AG04449 (cell line): ENCODE results near the gene CBX6.

ENCODE experiments used
- CTCF ChIA-PET: fragments of 350-600 bp; formaldehyde crosslinking; extraction: SDS; loops from one replicate; lab custom pipeline; 2021; ENCODE audit warnings: antibody characterized with exemption; lab: Yijun Ruan, JAX
- POLR2A ChIA-PET: fragments of 400-600, 350-600 bp; formaldehyde crosslinking; extraction: SDS; loops from one replicate; lab custom pipeline; 2020; ENCODE audit warnings: antibody characterized with exemption, inconsistent platforms; lab: Yijun Ruan, JAX
- DNase-seq: peaks from one replicate; pipeline ENCODE4 v3.0.0-alpha.2; 2010; ENCODE audit warnings: low read depth, low spot score
- H3K4me3 ChIP-seq: 2 replicates; pipeline ENCODE4 v1.5.1; 2011; ENCODE audit warnings: low read depth, mild to moderate bottlenecking, control low read depth, low read length
- TF ChIP-seq, protein P1 (sequence below): IDR thresholded peaks from one replicate; pipeline ENCODE4 v1.5.1; 2011; ENCODE audit warnings: mild to moderate bottlenecking, moderate library complexity, low read length, control low read depth, inconsistent platforms; ENCODE audit not compliant: insufficient read depth; ENCODE audit errors: missing control alignments

The CBX6 gene

DNA sequence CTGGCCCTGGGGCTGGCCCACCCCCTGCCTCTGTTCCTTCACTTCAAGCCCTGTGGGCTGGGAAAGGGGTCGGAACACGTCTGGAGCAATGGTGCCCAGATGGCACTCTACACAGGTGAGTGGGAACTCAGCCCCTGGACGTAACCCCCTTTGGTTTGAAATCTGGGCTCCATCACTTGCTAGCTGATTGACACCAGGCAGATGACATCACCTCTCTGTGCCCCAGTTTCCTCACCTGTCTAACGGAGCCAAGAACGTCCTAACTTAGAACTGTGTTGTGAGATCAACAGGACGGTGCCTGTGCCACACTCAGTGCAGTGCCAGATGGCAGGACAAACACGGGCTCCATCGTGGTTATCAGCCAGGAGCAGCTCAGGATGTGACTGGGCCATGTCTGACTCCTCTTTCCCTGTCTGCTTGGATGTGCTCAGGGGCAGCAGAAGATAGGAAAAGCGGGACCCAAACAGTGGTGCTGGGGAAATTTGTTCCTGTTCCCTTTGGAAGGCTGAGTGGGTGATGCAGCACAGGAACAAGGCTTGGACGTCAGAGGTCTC lies 52.6 kb downstream of the CBX6 start:
- DNase-seq: no peak
- no peak overlapping the region for H3K4me3 ChIP-seq
- ChIA-PET POLR2A (no interaction called here), CTCF (no interaction called here)
- TF ChIP-seq, protein P1, sequence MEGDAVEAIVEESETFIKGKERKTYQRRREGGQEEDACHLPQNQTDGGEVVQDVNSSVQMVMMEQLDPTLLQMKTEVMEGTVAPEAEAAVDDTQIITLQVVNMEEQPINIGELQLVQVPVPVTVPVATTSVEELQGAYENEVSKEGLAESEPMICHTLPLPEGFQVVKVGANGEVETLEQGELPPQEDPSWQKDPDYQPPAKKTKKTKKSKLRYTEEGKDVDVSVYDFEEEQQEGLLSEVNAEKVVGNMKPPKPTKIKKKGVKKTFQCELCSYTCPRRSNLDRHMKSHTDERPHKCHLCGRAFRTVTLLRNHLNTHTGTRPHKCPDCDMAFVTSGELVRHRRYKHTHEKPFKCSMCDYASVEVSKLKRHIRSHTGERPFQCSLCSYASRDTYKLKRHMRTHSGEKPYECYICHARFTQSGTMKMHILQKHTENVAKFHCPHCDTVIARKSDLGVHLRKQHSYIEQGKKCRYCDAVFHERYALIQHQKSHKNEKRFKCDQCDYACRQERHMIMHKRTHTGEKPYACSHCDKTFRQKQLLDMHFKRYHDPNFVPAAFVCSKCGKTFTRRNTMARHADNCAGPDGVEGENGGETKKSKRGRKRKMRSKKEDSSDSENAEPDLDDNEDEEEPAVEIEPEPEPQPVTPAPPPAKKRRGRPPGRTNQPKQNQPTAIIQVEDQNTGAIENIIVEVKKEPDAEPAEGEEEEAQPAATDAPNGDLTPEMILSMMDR: no peak

DNA sequence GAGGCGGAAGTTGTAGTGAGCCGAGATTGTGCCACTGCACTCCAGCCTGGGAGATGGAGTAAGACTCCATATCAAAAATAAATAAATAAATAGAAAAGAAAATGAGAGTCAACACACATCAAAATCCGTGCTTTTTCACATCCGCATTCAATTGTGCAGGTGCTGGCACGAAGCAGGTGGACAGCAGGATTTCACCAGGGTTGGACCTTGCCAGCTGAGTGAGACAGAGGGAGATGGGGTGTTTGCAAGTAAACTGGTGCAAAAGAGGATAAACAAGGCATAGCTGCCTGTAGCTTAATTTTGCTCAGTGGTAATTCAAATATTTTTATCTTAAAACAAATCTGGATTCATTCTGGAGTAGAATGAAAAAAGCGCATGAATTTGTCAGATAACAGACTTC lies 54.8 kb downstream of the CBX6 start:
- POLR2A ChIA-PET: no interaction called here
- TF ChIP-seq, protein P1: no peak
- no peak overlapping the region for H3K4me3 ChIP-seq
- DNase-seq: no peak
- CTCF ChIA-PET: no interaction called here

DNA sequence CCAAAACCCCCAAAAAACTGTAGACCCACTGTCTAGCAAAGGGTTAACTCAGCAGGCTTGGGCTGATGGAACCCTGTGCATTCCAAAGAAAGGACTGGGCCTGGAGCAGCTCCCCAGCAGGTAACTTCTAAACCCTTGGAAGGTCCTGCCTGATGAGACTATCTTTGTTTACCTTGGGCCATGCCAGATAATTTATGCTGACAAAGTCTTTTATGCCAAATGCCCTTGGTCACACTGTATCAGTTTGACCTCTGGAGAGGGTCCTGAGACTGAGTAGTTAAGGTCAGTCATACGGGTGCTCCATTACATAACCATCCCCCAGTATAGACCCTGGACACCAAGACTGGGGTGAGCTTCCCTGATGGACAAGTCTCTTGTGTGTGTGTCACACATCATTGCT lies 56.2 kb downstream of the CBX6 start:
- CTCF ChIA-PET: interaction anchor here (1.0 kb wide), 1 partner anchor 53 kb away, joined by 3 read pairs; no protein-coding TSS in a partner anchor
- POLR2A ChIA-PET: no interaction called here

More for the DNA sequence above, 56.2 kb downstream of the CBX6 start:
- DNase-seq: no peak
- no peak overlapping the region for H3K4me3 ChIP-seq
- TF ChIP-seq, protein P1: no peak
